Thyroid gland (tissue), 4 donors: Measurements from ENCODE around the gene AK8. TPM values are rescaled to one million over a fixed set of nuclear protein-coding genes. Genes with fewer than 3 reads are reported as not detected.

Source experiments
- DNase-seq, 2 donors: peaks; one replicate each; pipeline ENCODE4 v3.0.0-alpha.2; 2019
- H3K27ac ChIP-seq, 3 donors: fragments of 200-600 bp; sonication (generic); 1 replicate in 2 of 3; 2 replicates in 1 of 3; pipeline ENCODE4 v1.5.1; 2016 to 2019; ENCODE audit warnings: mild to moderate bottlenecking in 1 of 3, moderate library complexity in 1 of 3
- H3K27me3 ChIP-seq: fragments of 200-600 bp; sonication (generic); one replicate; pipeline ENCODE4 v1.5.1; 2019
- H3K36me3 ChIP-seq, 2 donors: fragments of 200-600 bp; sonication (generic); one replicate each; pipeline ENCODE4 v1.5.1; 2016 to 2019
- H3K4me1 ChIP-seq, 2 donors: fragments of 200-600 bp; sonication (generic); one replicate each; pipeline ENCODE4 v1.5.1; 2017 to 2019
- H3K4me3 ChIP-seq, 3 donors: fragments of 200-600 bp; sonication (generic); replicated peaks in 1 of 3; 1 replicate in 2 of 3; 2 replicates in 1 of 3; pipeline ENCODE4 v1.5.1; 2016; ENCODE audit warnings: mild to moderate bottlenecking in 1 of 3
- H3K9me3 ChIP-seq: fragments of 200-600 bp; sonication (generic); one replicate; pipeline ENCODE4 v1.5.1; 2017
- POLR2A ChIP-seq, 2 donors: fragments of 450-650 bp; IDR thresholded peaks; one replicate each; pipeline ENCODE4 v1.6.1; 2017; ENCODE audit warnings: antibody characterized with exemption in 2 of 2, mild to moderate bottlenecking in 2 of 2, moderate library complexity in 1 of 2
- WGBS, 2 donors: methylation state at CpG; one replicate each; pipeline ENCODE4 v1.1.5; 2017; 5-methylcytosine and 5-hydroxymethylcytosine counted together
- intact Hi-C: fragments of 100-400 bp; cut with DNase I; formaldehyde crosslinking; loops from one replicate; pipeline ENCODE4 v1.15.1; 2023
- total RNA-seq, 4 donors: library from RNA; depleted of rRNA; stranded (reverse); fragments of >200 nt; gene quantifications; one replicate each; pipeline ENCODE4 v1.2.3, GENCODE V29; 2016
- TF ChIP-seq, protein P1 (sequence below), 6 experiments: fragments of 200-600 bp in 3 of 6; fragments of 450-650 bp in 3 of 6; sonication (generic) in 3 of 6; IDR thresholded peaks; one replicate each; pipeline ENCODE4 v1.5.1; 2016 to 2019; ENCODE audit warnings: antibody characterized with exemption in 6 of 6, mild to moderate bottlenecking in 2 of 6, inconsistent platforms in 1 of 6, moderate library complexity in 1 of 6

The AK8 gene
- total RNA-seq, 4 donors from 2014 or later, result 5.4 to 9.9 (median 8.0) TPM

DNA sequence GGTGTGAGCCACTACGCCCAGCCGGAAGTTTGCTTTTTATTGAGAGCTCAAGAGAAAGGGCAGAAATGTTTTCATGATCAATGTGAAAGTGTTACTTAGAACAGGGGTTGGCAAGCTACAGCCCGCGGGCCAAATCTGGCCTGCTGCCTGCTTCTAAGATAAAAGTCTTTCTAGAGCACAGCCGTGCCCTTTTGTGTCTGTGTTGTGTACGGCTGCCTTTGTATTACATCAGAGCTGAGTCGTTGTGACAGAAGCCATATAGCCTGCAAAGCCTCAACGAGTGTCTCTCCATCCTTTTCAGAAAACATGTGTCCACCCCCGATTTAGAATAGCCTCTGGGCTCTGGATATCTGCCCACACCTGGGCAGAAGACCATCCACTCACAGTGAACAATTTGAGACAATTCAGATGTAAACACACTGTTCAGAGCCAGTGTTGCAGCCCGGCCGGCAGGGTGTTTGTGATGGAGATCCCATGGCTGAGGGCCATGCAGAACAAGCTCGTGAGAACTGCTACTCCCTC lies 28.8 kb downstream of the AK8 start:
- no peak for TF ChIP-seq POLR2A (IDR thresholded peaks at IDR 0.05)
- TF ChIP-seq, protein P1, sequence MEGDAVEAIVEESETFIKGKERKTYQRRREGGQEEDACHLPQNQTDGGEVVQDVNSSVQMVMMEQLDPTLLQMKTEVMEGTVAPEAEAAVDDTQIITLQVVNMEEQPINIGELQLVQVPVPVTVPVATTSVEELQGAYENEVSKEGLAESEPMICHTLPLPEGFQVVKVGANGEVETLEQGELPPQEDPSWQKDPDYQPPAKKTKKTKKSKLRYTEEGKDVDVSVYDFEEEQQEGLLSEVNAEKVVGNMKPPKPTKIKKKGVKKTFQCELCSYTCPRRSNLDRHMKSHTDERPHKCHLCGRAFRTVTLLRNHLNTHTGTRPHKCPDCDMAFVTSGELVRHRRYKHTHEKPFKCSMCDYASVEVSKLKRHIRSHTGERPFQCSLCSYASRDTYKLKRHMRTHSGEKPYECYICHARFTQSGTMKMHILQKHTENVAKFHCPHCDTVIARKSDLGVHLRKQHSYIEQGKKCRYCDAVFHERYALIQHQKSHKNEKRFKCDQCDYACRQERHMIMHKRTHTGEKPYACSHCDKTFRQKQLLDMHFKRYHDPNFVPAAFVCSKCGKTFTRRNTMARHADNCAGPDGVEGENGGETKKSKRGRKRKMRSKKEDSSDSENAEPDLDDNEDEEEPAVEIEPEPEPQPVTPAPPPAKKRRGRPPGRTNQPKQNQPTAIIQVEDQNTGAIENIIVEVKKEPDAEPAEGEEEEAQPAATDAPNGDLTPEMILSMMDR (IDR thresholded peaks at IDR 0.05), result no peak
- H3K27me3 ChIP-seq, result no peaks in the 10 kb centered on the region
- H3K9me3 ChIP-seq, result no peaks in the 10 kb centered on the region
- intact Hi-C loops, result no loop called here
- WGBS, 2 donors, result 72 to 83% methylated on average over 12 of the region's 12 CpGs
- H3K36me3 ChIP-seq, result no peaks in the 10 kb centered on the region
- H3K4me1 ChIP-seq, result no peaks in the 10 kb centered on the region
- no peak overlapping the region for H3K27ac ChIP-seq
- DNase-seq, result no peak
- H3K4me3 ChIP-seq, result no peak overlapping the region

- TF ChIP-seq, protein P1 (IDR thresholded peaks at IDR 0.05), result no peak
- TF ChIP-seq POLR2A (IDR thresholded peaks at IDR 0.05), result no peak
- Histone ChIP-seq H3K4me1 (no peaks in the 10 kb centered on the region), H3K27ac (no peak overlapping the region), H3K27me3 (no peaks in the 10 kb centered on the region), H3K9me3 (no peaks in the 10 kb centered on the region), H3K4me3 (no peak overlapping the region), H3K36me3 (no peaks in the 10 kb centered on the region)
- intact Hi-C loops, result no loop called here
- 87 to 92% methylated on average over 14 to 15 of the region's 15 CpGs for WGBS, 2 donors
- no peak for DNase-seq
Measured at GRCh38 chr9:132846918-132847515, 31.1 kb downstream of the AK8 start.

GRCh38 chr9:132846109-132846917 lies 31.8 kb downstream of the AK8 start:
- DNase-seq, result no peak
- Histone ChIP-seq H3K9me3 (no peaks in the 10 kb centered on the region), H3K36me3 (no peaks in the 10 kb centered on the region), H3K4me1 (no peaks in the 10 kb centered on the region), H3K4me3 (no peak overlapping the region), H3K27ac (no peak overlapping the region), H3K27me3 (no peaks in the 10 kb centered on the region)
- no peak for TF ChIP-seq POLR2A (IDR thresholded peaks at IDR 0.05)
- TF ChIP-seq, protein P1 (IDR thresholded peaks at IDR 0.05), result no peak
- 90 to 92% methylated on average over 11 to 12 of the region's 12 CpGs for WGBS, 2 donors
- intact Hi-C loops, result no loop called here

GRCh38 chr9:132842124-132843044 lies 35.7 kb downstream of the AK8 start:
- Histone ChIP-seq H3K4me1 (no peaks in the 10 kb centered on the region), H3K9me3 (no peaks in the 10 kb centered on the region), H3K4me3 (no peak overlapping the region), H3K27me3 (no peaks in the 10 kb centered on the region), H3K36me3 (no peaks in the 10 kb centered on the region), H3K27ac (no peak overlapping the region)
- 88 to 92% methylated on average over 5 of the region's 5 CpGs for WGBS, 2 donors
- no peak for TF ChIP-seq POLR2A (IDR thresholded peaks at IDR 0.05)
- TF ChIP-seq, protein P1 (IDR thresholded peaks at IDR 0.05), result no peak
- DNase-seq, result no peak
- intact Hi-C loops, result no loop called here
